Measurements from ENCODE around the gene PIGZ. TPM values are rescaled to one million over a fixed set of nuclear protein-coding genes. Genes with fewer than 3 reads are reported as not detected.

PIGZ gene
- total RNA-seq, 1 experiment from 2014 or later, result 0.15 TPM

DNA sequence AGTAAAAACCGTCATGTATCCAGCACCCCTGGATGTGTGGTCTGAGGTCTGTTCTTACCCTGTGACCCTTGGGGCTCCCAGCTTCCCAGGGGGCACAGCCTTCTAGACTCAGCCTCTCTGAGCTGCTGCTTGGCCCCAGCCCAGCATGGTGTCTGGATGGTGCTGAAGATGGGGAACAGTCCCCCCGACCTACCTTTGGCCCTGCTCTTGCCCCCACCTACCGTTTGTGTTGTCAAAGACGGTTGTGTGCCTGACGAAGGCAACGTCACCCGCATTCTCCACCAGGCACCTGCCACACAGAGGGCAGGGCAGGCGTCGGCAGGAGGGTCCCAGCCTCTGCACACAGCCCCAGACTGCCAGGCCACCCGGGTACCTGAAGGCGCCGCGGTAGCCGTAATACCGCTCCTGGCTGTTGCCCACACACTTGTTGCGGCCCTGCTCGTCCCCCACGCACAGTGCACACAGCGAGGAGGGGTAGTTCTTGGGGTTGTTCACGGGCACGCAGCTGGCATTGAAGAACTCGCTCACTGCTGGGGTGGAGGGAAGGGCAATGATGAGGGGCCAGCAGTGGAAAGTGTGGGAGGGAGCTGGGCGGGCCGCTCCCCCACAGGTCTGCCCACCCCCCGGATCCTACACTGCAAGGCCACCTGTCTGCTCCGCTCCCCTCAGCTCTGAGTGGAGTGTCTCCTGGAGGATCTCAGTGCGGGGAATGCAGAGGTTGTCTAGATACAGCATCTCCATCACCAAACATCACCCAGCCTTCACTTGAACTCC lies 40.0 kb upstream of the PIGZ start:
- Histone ChIP-seq H4K20me1 (ENCODE audit: control insufficient read depth, insufficient read depth, insufficient read length) (no peaks in the 10 kb centered on the region), H2BK20ac (ENCODE audit: low read depth, low read length, poor library complexity, severe bottlenecking) (no peak overlapping the region), H3K9me3 (ENCODE audit: control insufficient read depth, low read depth, low read length) (no peaks in the 10 kb centered on the region), H3K79me2 (ENCODE audit: insufficient read depth, low read length) (no peaks in the 10 kb centered on the region), H4K5ac (ENCODE audit: insufficient read length, low read depth, low read length) (no peak overlapping the region), H2BK15ac (ENCODE audit: low read depth, low read length) (no peak overlapping the region), H2AK5ac (ENCODE audit: insufficient read length, low read length) (no peak overlapping the region), H3K18ac (ENCODE audit: insufficient read length, low read depth, low read length) (no peak overlapping the region), H3K56ac (ENCODE audit: insufficient read length, low read depth, low read length) (no peak overlapping the region), H3K9ac (ENCODE audit: extremely low read depth, insufficient read length, low read length) (no peak overlapping the region), H3K27ac (ENCODE audit: insufficient read length, low read depth, low read length) (no peak overlapping the region), H2BK5ac (ENCODE audit: insufficient read length, low read length) (no peak overlapping the region), H2AFZ (ENCODE audit: low read length) (no peak overlapping the region), H3K14ac (ENCODE audit: insufficient read depth, low read length) (no peak overlapping the region), H3K4me1 (ENCODE audit: insufficient read depth, low read length) (0 out of 2 replicates have a peak, but pooled peaks cover 6% of the 10 kb centered on the region), H4K8ac (replicated peaks; ENCODE audit: insufficient read length, low read depth, low read length) (no peak overlapping the region), H2BK120ac (ENCODE audit: low read depth, low read length, poor library complexity, severe bottlenecking) (no peak overlapping the region), H4K91ac (ENCODE audit: insufficient read length, low read depth, low read length) (no peak overlapping the region), H2BK12ac (ENCODE audit: insufficient read length, low read depth, low read length) (no peak overlapping the region), H3K79me1 (ENCODE audit: insufficient read depth, low read depth, low read length, poor library complexity, severe bottlenecking) (no peaks in the 10 kb centered on the region), H3K4me2 (ENCODE audit: insufficient read depth, insufficient read length, low read length) (no peak overlapping the region), H3K23me2 (ENCODE audit: insufficient read length, low read depth, low read length, poor library complexity, severe bottlenecking) (peaks cover 4% of the 10 kb centered on the region), H3K23ac (ENCODE audit: insufficient read length, low read depth, low read length) (no peak overlapping the region), H3K27me3 (ENCODE audit: insufficient read depth, low read length) (peaks cover 7% of the 10 kb centered on the region; the same call in 1 of the 2 replicates), H3K4ac (ENCODE audit: low read depth, low read length) (no peak overlapping the region), H3T11ph (ENCODE audit: low read length) (no peak overlapping the region)
- H3K9me3 Mint-ChIP-seq, result peaks cover 0 to 3% of the 10 kb centered on the region in 2 experiments; a peak in 2 of 5 replicates
- H3K4me3 Mint-ChIP-seq, result 0 out of 5 replicates have a peak overlapping the region, but pooled peaks of 1 of the 2 experiments have one; percentile 22
- no peak for DNase-seq
- H3K27me3 Mint-ChIP-seq (ENCODE audit: low read depth), result peaks cover 27% of the 10 kb centered on the region
- WGBS (ENCODE audit: extremely low coverage, insufficient read length, low lambda C conversion rate), result no CpG with 5 or more reads among the region's 27 CpGs
- TF ChIP-seq, protein P1, sequence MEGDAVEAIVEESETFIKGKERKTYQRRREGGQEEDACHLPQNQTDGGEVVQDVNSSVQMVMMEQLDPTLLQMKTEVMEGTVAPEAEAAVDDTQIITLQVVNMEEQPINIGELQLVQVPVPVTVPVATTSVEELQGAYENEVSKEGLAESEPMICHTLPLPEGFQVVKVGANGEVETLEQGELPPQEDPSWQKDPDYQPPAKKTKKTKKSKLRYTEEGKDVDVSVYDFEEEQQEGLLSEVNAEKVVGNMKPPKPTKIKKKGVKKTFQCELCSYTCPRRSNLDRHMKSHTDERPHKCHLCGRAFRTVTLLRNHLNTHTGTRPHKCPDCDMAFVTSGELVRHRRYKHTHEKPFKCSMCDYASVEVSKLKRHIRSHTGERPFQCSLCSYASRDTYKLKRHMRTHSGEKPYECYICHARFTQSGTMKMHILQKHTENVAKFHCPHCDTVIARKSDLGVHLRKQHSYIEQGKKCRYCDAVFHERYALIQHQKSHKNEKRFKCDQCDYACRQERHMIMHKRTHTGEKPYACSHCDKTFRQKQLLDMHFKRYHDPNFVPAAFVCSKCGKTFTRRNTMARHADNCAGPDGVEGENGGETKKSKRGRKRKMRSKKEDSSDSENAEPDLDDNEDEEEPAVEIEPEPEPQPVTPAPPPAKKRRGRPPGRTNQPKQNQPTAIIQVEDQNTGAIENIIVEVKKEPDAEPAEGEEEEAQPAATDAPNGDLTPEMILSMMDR (conservative IDR thresholded peaks at IDR 0.05), result no peak
- H3K27ac Mint-ChIP-seq, result no peak overlapping the region
- H3K4me1 Mint-ChIP-seq, result peaks cover 15 to 16% of the 10 kb centered on the region in 2 experiments
- peaks cover 3 to 13% (median 6%) of the 10 kb centered on the region in 3 experiments; a peak in 5 of 7 replicates for H3K36me3 Mint-ChIP-seq (ENCODE audit: insufficient read depth in 1 of 3, low read depth in 3 of 3)
